A549 (cell line): ENCODE results near the gene PLXNA1.

Experiments used
- CTCF ChIP-seq: fragments of >200 bp; sonication (Bioruptor Twin); formaldehyde crosslinking; IDR thresholded peaks from 3 replicates; pipeline ENCODE4 v1.5.1; 2016
- PBX3 ChIP-seq: IDR thresholded peaks from 2 replicates; pipeline ENCODE4 v1.6.1; 2012
- POLR2A ChIP-seq: IDR thresholded peaks from 2 replicates; pipeline ENCODE4 v1.6.1; 2012; ENCODE audit warnings: mild to moderate bottlenecking, low read length
- RFX5 ChIP-seq: fragments of 450-650 bp; IDR thresholded peaks from 2 replicates; pipeline ENCODE4 v1.7.1; 2014; ENCODE audit warnings: antibody characterized with exemption, mild to moderate bottlenecking, moderate library complexity
- TP53 ChIP-seq: fragments of 250-450 bp; sonication (Bioruptor Pico); IDR thresholded peaks from 2 replicates; pipeline ENCODE4 v1.5.0; 2021; ENCODE audit warnings: mild to moderate bottlenecking, moderate library complexity
- TF ChIP-seq, protein P1 (sequence below): fragments of 450-650 bp; IDR thresholded peaks from 2 replicates; pipeline ENCODE4 v1.6.1; 2014; ENCODE audit warnings: antibody characterized with exemption

DNA sequence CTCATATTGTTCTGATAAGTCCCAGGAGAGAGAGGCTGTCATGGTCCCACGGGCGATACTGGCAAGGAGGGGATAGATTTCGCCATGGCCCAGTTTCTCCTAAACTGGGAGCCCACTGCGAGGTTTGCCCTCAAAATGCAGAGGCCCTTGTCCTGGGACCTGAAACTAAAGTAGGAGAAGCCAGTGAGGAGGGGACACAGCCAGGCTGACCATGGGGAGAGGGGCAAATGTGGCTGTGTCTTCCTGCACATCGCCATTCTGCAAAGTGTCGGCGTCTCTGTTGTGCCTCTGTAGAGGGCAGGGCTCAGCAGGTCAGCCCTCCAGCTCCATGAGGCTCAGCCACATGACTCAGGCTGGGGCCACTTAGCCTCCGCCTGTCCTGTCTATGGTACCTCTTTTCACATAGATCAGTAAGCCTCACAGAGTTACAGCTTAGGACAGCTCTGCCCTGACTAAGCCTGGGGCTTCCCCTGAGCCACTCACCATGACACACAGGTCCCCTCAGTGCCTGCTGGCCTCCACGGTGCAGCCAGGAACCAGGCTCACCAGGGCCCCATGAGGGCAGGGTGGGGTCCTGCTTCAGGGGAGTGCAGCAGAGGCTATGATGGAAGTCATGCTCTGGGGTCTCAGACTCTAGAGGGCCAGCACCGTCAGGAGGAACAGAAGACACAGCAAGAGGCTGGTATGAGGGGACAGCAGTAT, 28.6 kb upstream of the PLXNA1 start:
- TF ChIP-seq CTCF (no peak), RFX5 (no peak), POLR2A (no peak), TP53 (CRISPR knock-in tag) (no peak), PBX3 (no peak)
- TF ChIP-seq, protein P1, sequence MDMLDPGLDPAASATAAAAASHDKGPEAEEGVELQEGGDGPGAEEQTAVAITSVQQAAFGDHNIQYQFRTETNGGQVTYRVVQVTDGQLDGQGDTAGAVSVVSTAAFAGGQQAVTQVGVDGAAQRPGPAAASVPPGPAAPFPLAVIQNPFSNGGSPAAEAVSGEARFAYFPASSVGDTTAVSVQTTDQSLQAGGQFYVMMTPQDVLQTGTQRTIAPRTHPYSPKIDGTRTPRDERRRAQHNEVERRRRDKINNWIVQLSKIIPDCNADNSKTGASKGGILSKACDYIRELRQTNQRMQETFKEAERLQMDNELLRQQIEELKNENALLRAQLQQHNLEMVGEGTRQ = no peak
